ENCODE measurements around the gene ANO6. TPM values are rescaled to one million over a fixed set of nuclear protein-coding genes. Genes with fewer than 3 reads are reported as not detected.

Gene ANO6
- total RNA-seq, 1 experiment from 2014 or later: 34.2 TPM

- DNase-seq: no peak
- Mint-ChIP-seq H3K9me3 (ENCODE audit: low read depth, unreplicated experiment) (no peaks in the 10 kb centered on the region), H3K4me1 (ENCODE audit: low read depth, unreplicated experiment) (no peaks in the 10 kb centered on the region), H3K27ac (ENCODE audit: unreplicated experiment) (no peak overlapping the region), H3K27me3 (ENCODE audit: unreplicated experiment) (no peaks in the 10 kb centered on the region), H3K36me3 (ENCODE audit: insufficient read depth, unreplicated experiment) (peaks cover 8% of the 10 kb centered on the region), H3K4me3 (ENCODE audit: low read depth, unreplicated experiment) (no peak overlapping the region)
- TF ChIP-seq, protein P1, sequence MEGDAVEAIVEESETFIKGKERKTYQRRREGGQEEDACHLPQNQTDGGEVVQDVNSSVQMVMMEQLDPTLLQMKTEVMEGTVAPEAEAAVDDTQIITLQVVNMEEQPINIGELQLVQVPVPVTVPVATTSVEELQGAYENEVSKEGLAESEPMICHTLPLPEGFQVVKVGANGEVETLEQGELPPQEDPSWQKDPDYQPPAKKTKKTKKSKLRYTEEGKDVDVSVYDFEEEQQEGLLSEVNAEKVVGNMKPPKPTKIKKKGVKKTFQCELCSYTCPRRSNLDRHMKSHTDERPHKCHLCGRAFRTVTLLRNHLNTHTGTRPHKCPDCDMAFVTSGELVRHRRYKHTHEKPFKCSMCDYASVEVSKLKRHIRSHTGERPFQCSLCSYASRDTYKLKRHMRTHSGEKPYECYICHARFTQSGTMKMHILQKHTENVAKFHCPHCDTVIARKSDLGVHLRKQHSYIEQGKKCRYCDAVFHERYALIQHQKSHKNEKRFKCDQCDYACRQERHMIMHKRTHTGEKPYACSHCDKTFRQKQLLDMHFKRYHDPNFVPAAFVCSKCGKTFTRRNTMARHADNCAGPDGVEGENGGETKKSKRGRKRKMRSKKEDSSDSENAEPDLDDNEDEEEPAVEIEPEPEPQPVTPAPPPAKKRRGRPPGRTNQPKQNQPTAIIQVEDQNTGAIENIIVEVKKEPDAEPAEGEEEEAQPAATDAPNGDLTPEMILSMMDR (IDR thresholded peaks at IDR 0.05; ENCODE audit: unreplicated experiment): no peak
- intact Hi-C loops (cut with micrococcal nuclease; ENCODE audit: unreplicated experiment): no loop called here
- CTCF ChIA-PET: no interaction called here
- no TSS peak for BruUV-seq (replicated peaks)
Observed at GRCh38 chr12:45400991-45401390, 185.1 kb downstream of the ANO6 start.

GRCh38 chr12:45402288-45402687 lies 186.4 kb downstream of the ANO6 start:
- Mint-ChIP-seq H3K9me3 (ENCODE audit: low read depth, unreplicated experiment) (no peaks in the 10 kb centered on the region), H3K27ac (ENCODE audit: unreplicated experiment) (no peak overlapping the region), H3K27me3 (ENCODE audit: unreplicated experiment) (no peaks in the 10 kb centered on the region), H3K4me3 (ENCODE audit: low read depth, unreplicated experiment) (no peak overlapping the region), H3K36me3 (ENCODE audit: insufficient read depth, unreplicated experiment) (peaks cover 8% of the 10 kb centered on the region), H3K4me1 (ENCODE audit: low read depth, unreplicated experiment) (no peaks in the 10 kb centered on the region)
- no TSS peak for BruUV-seq (replicated peaks)
- intact Hi-C loops (cut with micrococcal nuclease; ENCODE audit: unreplicated experiment): no loop called here
- no peak for DNase-seq
- TF ChIP-seq, protein P1 (IDR thresholded peaks at IDR 0.05; ENCODE audit: unreplicated experiment): no peak
- CTCF ChIA-PET: no interaction called here

- Mint-ChIP-seq H3K9me3 (ENCODE audit: low read depth, unreplicated experiment) (no peaks in the 10 kb centered on the region), H3K36me3 (ENCODE audit: insufficient read depth, unreplicated experiment) (peaks cover 3% of the 10 kb centered on the region), H3K27me3 (ENCODE audit: unreplicated experiment) (no peaks in the 10 kb centered on the region), H3K4me1 (ENCODE audit: low read depth, unreplicated experiment) (no peaks in the 10 kb centered on the region), H3K27ac (ENCODE audit: unreplicated experiment) (no peak overlapping the region), H3K4me3 (ENCODE audit: low read depth, unreplicated experiment) (no peak overlapping the region)
- no peak for DNase-seq
- TF ChIP-seq, protein P1 (IDR thresholded peaks at IDR 0.05; ENCODE audit: unreplicated experiment): no peak
- CTCF ChIA-PET: no interaction called here
- BruUV-seq (replicated peaks): no TSS peak
- intact Hi-C loops (cut with micrococcal nuclease; ENCODE audit: unreplicated experiment): no loop called here
Observed at GRCh38 chr12:45406988-45407850, 191.3 kb downstream of the ANO6 start.

- H3K36me3 Mint-ChIP-seq (ENCODE audit: insufficient read depth, unreplicated experiment): no peaks in the 10 kb centered on the region
- H3K27ac Mint-ChIP-seq (ENCODE audit: unreplicated experiment): no peak overlapping the region
- H3K27me3 Mint-ChIP-seq (ENCODE audit: unreplicated experiment): no peaks in the 10 kb centered on the region
- intact Hi-C loops (cut with micrococcal nuclease; ENCODE audit: unreplicated experiment): no loop called here
- no peak overlapping the region for H3K4me3 Mint-ChIP-seq (ENCODE audit: low read depth, unreplicated experiment)
- CTCF ChIA-PET: no interaction called here
- TF ChIP-seq, protein P1 (IDR thresholded peaks at IDR 0.05; ENCODE audit: unreplicated experiment): no peak
- DNase-seq: no peak
- no TSS peak for BruUV-seq (replicated peaks)
- no peaks in the 10 kb centered on the region for H3K9me3 Mint-ChIP-seq (ENCODE audit: low read depth, unreplicated experiment)
- no peaks in the 10 kb centered on the region for H3K4me1 Mint-ChIP-seq (ENCODE audit: low read depth, unreplicated experiment)
Observed at GRCh38 chr12:45407981-45408728, 192.3 kb downstream of the ANO6 start.
